GM12865 (cell line): ENCODE data around the gene COX6B2.
"Not testable (repeated sequence)": the region's sequence is repeated elsewhere in the genome, so short reads cannot be mapped to it uniquely, and the experiment has no call there.

Source experiments
- DNase-seq: peaks from one replicate; pipeline ENCODE4 v3.0.0; 2010; ENCODE audit warnings: low read depth
- H3K4me3 ChIP-seq: 2 replicates; pipeline ENCODE4 v1.5.1; 2011; ENCODE audit warnings: mild to moderate bottlenecking, low read depth, low read length, control low read depth
- TF ChIP-seq, protein P1 (sequence below): IDR thresholded peaks from 2 replicates; pipeline ENCODE4 v1.5.1; 2011; ENCODE audit warnings: low read length, control low read depth, low read depth, inconsistent platforms; ENCODE audit not compliant: insufficient read depth; ENCODE audit errors: missing control alignments

The COX6B2 gene

DNA sequence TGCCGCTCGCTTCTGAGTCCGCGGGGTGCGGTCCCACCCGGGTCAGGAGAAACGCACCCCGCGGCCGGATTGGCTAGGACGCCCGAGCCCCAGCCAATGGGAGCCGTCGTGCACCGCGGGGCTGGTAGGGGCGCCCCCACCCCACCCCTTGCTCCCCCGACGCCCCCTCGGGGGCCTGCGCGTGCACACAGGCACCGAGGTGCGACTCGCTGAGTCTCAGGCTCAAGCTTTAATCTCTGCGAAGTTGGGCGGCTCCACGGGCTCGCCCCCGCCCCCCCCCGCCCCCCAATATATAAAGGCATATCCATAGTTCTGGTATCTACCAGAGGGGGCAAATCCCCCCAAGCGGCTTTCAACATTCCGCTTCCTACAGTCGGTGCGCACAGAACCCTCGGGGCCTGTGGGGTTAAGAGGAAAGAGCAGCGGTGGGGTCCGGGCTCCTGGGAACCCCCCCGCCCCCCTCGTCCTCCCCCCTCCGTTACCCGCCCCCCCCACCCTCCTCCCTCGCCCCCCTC, at the start of gene COX6B2:
COX6B2 (minus strand) TSS at position 22 of the 515 bp plus-strand sequence. CDS start 198 bp downstream, outside the sequence.
- TF ChIP-seq, protein P1, sequence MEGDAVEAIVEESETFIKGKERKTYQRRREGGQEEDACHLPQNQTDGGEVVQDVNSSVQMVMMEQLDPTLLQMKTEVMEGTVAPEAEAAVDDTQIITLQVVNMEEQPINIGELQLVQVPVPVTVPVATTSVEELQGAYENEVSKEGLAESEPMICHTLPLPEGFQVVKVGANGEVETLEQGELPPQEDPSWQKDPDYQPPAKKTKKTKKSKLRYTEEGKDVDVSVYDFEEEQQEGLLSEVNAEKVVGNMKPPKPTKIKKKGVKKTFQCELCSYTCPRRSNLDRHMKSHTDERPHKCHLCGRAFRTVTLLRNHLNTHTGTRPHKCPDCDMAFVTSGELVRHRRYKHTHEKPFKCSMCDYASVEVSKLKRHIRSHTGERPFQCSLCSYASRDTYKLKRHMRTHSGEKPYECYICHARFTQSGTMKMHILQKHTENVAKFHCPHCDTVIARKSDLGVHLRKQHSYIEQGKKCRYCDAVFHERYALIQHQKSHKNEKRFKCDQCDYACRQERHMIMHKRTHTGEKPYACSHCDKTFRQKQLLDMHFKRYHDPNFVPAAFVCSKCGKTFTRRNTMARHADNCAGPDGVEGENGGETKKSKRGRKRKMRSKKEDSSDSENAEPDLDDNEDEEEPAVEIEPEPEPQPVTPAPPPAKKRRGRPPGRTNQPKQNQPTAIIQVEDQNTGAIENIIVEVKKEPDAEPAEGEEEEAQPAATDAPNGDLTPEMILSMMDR, result no peak
- H3K4me3 ChIP-seq, result peak within 1 kb of the TSS; percentile 28; the same call in 1 of the 2 replicates
- no peak for DNase-seq

- no peak overlapping the region for H3K4me3 ChIP-seq
- TF ChIP-seq, protein P1, result no peak
- DNase-seq, result no peak
Measured at GRCh38 chr19:55402509-55402908, 48.0 kb upstream of the COX6B2 start.

DNA sequence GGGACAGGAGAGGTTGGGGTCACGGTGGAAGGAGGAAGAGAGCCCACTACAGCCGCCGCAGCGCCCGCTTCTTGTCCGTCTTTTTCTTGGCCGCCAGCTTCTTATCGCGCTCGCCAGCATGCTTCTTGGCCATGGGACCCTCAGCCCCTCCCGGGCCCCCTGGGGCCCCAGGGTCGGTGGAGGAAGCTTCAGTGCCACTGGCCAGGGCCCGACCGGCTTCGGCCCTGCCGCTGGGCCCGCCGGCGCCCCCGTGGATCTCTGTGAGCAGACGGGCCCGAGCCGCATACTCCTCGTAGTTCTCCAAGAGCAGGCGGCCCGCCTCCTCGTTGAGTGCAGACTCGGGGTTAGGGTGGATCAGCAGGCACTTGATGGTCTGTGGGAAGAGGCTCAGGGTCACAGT, 46.9 kb upstream of the COX6B2 start:
- not testable (repeated sequence) for H3K4me3 ChIP-seq

GRCh38 chr19:55400281-55401087, 46.0 kb upstream of the COX6B2 start:
- no peak overlapping the region for H3K4me3 ChIP-seq
- no peak for DNase-seq
- TF ChIP-seq, protein P1, result no peak

More for the DNA sequence above, 46.9 kb upstream of the COX6B2 start:
- DNase-seq, result not testable (repeated sequence)

DNA sequence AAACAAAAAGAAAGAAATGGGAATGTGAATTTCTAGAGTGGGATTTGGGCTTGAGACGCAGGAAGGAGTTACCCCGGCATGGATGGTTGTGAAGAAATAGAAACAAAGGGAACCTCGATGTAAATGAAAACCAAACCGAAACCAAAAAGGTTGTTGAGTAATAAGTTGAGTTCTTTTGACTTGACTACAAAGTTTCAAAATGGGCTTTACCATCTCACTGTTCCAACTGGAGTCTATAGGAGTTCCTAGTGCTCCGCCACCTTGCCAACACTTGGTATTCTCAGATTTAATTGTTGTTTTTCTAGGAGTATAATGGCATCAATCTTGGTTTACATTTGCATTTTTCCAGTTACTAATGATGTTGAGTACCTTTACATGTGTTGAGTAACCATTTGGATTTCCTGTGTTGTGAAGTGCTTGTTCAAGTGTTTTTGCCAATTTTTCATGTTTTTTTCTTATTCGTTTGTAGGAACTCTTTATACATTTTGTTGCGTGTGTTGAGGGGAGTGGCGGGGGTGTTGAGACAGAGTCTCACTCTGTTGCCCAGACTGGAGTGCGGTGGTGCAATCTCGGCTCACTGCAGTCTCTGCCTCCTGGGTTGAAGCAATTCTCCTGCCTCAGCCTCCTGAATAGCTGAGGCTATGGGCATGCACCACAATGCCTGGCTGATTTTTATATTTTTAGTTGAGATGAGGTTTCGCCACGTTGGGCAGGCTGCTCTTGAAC, 43.8 kb upstream of the COX6B2 start:
- TF ChIP-seq, protein P1, result no peak
- peak; percentile 67 for DNase-seq

DNA sequence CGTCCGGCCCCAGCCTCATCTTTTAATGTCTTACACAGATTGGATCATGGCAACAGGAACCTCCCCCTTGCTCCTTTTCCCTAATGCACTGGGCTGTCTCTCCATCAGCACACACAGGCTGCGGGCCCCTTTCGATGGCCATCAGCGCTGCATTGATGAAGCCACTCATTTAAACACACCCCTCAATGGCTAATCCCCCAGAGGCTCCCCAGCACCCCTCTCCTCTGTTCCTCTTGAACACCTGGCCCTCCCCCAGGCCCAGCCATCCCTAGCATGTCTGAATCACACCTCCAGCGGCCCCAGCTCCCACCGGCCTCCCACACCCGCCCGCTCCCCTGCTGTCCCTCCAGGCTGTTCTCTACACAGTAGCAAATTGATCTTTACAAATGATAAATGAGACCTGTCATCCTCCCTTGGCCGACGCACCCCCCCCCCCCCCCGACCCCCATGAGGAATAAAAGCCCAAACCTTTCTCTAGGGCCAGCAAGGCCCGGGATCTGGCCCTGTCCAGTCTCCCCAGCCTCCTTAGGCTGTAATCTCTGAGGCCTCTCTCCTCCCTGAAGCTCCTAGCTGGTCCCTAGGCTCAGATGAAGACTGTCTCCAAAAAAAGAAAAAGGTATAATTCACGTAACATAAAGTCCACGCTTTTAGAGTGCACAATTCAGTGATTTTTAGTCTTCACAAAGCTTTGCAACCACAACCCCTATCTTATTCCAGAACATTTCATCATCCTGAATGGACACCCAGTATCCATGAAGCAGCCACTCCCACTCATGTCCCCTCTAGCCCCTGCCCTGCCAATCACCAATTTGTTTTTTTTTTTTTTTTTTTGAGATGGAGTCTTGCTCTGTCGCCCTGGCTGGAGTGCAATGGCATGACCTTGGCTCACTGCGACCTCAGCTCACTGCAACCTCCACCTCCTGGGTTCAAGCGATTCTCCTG, 38.6 kb upstream of the COX6B2 start:
- H3K4me3 ChIP-seq, result no peak overlapping the region
- TF ChIP-seq, protein P1, result no peak
- DNase-seq, result no peak

More for the DNA sequence above, 43.8 kb upstream of the COX6B2 start:
- H3K4me3 ChIP-seq, result no peak overlapping the region
